Measurements from ENCODE around the gene RNF150. TPM values are rescaled to one million over a fixed set of nuclear protein-coding genes. Genes with fewer than 3 reads are reported as not detected.
A peak's percentile ranks its signal among the peaks of the same experiment; 100 is the strongest.

The RNF150 gene
- total RNA-seq, 4 donors from 2014 or later, result 33.1 to 53.3 (median 43.6) TPM

DNA sequence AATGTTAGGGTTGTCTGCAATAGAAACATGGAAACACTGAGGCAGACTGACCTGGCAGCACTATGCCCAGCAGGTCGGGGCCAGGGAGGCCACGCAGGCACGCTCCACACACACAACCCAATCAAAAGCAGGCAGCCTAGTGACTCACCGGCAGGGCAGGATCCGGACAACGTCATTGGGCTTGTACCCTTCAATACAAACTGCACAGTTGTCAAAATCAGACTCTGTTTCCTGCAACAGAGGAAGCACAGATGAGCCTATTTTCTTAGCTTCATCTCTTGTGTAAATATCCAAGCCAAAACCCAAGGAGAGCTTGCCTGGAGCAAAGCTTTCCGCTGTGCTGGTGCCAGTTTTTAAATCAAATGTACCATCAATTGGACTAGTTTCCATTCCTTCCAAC, 185.8 kb downstream of the RNF150 start:
- peak overlapping the region; percentile 52 to 70 (median 60) for H3K27ac ChIP-seq (replicated peaks in 1 of 4)
- intact Hi-C loops (cut with DNase I), result no loop called here
- WGBS, result 54% methylated on average over 7 of the region's 7 CpGs

DNA sequence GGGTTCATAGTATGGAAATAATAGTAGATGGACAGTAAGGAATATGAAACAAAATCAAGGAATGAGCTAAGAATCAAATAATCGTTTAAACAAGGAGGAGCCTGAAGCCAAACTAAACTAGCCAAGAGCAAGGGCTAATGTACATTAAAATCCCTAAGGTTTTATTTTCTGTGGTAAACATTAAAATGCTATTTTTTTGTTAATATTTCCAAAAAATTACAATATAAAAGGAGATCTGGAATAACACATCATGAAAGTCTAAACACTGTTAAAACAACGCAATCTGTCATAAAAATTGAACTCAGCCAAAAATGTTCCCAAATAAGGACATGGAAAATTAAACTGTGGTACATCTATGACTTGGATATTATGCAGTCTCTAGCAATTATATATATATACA, 188.2 kb downstream of the RNF150 start:
- H3K27me3 ChIP-seq, result no peaks in the 10 kb centered on the region
- no peak for DNase-seq (ENCODE audit: extremely low spot score)
- peak overlapping the region; percentile 22 to 75 (median 64) for H3K27ac ChIP-seq (replicated peaks in 1 of 4)
- WGBS, result 54% methylated on average over 2 of the region's 2 CpGs
- intact Hi-C loops (cut with DNase I), result no loop called here
- H3K4me1 ChIP-seq, result peaks cover 17 to 58% (median 43%) of the 10 kb centered on the region in 4 donors
- no peaks in the 10 kb centered on the region for H3K9me3 ChIP-seq
- H3K4me3 ChIP-seq, result no peak overlapping the region
- TF ChIP-seq, protein P1, sequence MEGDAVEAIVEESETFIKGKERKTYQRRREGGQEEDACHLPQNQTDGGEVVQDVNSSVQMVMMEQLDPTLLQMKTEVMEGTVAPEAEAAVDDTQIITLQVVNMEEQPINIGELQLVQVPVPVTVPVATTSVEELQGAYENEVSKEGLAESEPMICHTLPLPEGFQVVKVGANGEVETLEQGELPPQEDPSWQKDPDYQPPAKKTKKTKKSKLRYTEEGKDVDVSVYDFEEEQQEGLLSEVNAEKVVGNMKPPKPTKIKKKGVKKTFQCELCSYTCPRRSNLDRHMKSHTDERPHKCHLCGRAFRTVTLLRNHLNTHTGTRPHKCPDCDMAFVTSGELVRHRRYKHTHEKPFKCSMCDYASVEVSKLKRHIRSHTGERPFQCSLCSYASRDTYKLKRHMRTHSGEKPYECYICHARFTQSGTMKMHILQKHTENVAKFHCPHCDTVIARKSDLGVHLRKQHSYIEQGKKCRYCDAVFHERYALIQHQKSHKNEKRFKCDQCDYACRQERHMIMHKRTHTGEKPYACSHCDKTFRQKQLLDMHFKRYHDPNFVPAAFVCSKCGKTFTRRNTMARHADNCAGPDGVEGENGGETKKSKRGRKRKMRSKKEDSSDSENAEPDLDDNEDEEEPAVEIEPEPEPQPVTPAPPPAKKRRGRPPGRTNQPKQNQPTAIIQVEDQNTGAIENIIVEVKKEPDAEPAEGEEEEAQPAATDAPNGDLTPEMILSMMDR (IDR thresholded peaks at IDR 0.05), result no peak
- TF ChIP-seq EP300 (IDR thresholded peaks at IDR 0.05) (no peak), POLR2AphosphoS5 (IDR thresholded peaks at IDR 0.05) (no peak), POLR2A (IDR thresholded peaks at IDR 0.05; ENCODE audit: low read depth) (no peak)
- H3K36me3 ChIP-seq, result no peaks in the 10 kb centered on the region

More for the DNA sequence above, 185.8 kb downstream of the RNF150 start:
- no peak for TF ChIP-seq EP300 (IDR thresholded peaks at IDR 0.05)
- TF ChIP-seq, protein P1 (IDR thresholded peaks at IDR 0.05), result no peak
- no peak for TF ChIP-seq POLR2A (IDR thresholded peaks at IDR 0.05; ENCODE audit: low read depth)
- TF ChIP-seq POLR2AphosphoS5 (IDR thresholded peaks at IDR 0.05), result peak; percentile 39 to 74
- DNase-seq (ENCODE audit: extremely low spot score), result no peak
- H3K36me3 ChIP-seq, result no peaks in the 10 kb centered on the region
- no peaks in the 10 kb centered on the region for H3K9me3 ChIP-seq
- no peaks in the 10 kb centered on the region for H3K27me3 ChIP-seq
- H3K4me3 ChIP-seq, result no peak overlapping the region
- H3K4me1 ChIP-seq, result peaks cover 10 to 47% (median 36%) of the 10 kb centered on the region in 4 donors

DNA sequence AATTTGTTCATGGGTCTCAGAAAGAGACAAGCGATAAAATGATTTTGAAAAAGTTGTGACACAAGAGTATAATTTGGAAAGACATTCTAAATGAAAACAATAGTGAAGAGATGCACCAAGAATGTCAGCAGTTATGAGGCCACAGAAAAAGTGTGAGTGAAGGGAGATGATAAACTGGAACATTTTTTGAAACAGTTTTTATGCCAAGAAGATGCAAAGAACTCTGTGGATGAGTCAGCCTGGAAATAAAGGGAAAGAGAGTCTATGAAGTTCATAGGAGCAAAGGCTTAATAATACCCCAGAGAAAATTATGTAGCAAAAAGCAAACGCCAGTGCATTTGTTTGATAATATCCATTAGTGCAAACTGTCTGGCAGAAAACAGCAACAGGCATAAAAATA, 188.7 kb downstream of the RNF150 start:
- intact Hi-C loops (cut with DNase I), result loop anchor here (5.0 kb wide), 1 partner anchor 53 kb away; no protein-coding TSS in a partner anchor
- Histone ChIP-seq H3K27me3 (no peaks in the 10 kb centered on the region), H3K36me3 (no peaks in the 10 kb centered on the region), H3K4me1 (peaks cover 20 to 63% (median 47%) of the 10 kb centered on the region in 4 donors), H3K27ac (replicated peaks in 1 of 4) (peak overlapping the region; percentile 58 to 75 (median 66)), H3K4me3 (no peak overlapping the region), H3K9me3 (no peaks in the 10 kb centered on the region)
- no peak for DNase-seq (ENCODE audit: extremely low spot score)
- WGBS, result 23% methylated on average over 2 of the region's 2 CpGs
- TF ChIP-seq POLR2A (IDR thresholded peaks at IDR 0.05; ENCODE audit: low read depth) (no peak), POLR2AphosphoS5 (IDR thresholded peaks at IDR 0.05) (peak in 1 of 2 donors; percentile 25)

DNA sequence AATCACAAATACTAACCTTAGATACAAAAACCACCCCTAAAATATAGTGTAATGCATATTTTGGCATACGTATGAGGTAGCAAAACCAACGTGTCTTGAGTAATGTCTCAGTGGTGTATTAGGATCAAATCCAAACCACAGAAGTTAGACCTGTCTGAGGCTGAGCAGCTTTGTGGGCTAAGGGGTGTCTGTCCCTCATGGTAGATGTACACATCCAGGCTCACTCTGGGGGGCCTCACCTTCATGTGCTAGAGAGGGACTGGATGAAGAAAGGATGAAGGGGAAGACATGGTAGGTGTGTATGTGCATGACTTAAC, 189.1 kb downstream of the RNF150 start:
- no peak for DNase-seq (ENCODE audit: extremely low spot score)
- no peaks in the 10 kb centered on the region for H3K27me3 ChIP-seq
- intact Hi-C loops (cut with DNase I), result loop anchor here (5.0 kb wide), 1 partner anchor 53 kb away; no protein-coding TSS in a partner anchor

DNA sequence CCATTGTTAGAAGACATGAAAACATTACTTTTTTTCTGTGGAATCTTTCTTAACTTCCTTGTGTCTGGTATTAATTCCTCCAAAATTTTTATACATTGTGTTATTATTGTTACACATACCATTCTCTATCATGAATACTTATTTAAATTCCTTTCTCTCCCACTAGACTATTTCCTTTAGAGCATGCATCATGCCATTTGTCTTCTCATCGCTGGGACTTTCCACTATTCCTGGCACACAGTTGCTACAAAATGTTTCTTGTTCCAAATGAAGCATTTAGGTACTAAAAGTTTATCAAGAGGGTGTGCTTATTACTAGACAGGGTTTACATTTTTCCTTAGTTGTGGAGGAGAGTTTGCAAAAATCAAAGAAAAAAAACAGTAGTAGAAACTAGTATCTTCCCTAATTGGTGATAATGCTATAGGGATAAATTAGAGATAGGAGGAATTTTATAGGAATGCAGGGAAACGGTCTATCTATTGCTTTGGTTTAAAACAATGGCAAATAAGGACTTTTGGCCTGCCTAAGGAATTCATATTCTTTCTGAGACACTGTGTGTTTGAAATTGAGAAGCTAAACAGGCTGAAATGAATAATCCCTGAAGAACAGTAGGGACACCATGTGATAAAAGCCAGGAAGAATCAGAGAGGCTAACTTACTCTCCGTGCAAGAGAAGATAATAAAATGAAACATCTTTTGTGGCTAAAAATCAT, 189.6 kb downstream of the RNF150 start:
- Histone ChIP-seq H3K27ac (replicated peaks in 1 of 4) (peak overlapping the region; percentile 58 to 75 (median 66)), H3K9me3 (no peaks in the 10 kb centered on the region), H3K4me1 (peaks cover 20 to 72% (median 55%) of the 10 kb centered on the region in 4 donors), H3K36me3 (no peaks in the 10 kb centered on the region), H3K4me3 (no peak overlapping the region), H3K27me3 (no peaks in the 10 kb centered on the region)
- 41% methylated on average over 3 of the region's 3 CpGs for WGBS
- no peak for DNase-seq (ENCODE audit: extremely low spot score)
- intact Hi-C loops (cut with DNase I), result loop anchor here (5.0 kb wide), 1 partner anchor 54 kb away; no protein-coding TSS in a partner anchor
- no peak for TF ChIP-seq EP300 (IDR thresholded peaks at IDR 0.05)
- TF ChIP-seq POLR2A (IDR thresholded peaks at IDR 0.05; ENCODE audit: low read depth), result no peak
- TF ChIP-seq POLR2AphosphoS5 (IDR thresholded peaks at IDR 0.05), result no peak
- TF ChIP-seq, protein P1 (IDR thresholded peaks at IDR 0.05), result no peak

More for the DNA sequence above, 189.1 kb downstream of the RNF150 start:
- TF ChIP-seq POLR2A (IDR thresholded peaks at IDR 0.05; ENCODE audit: low read depth) (no peak), EP300 (IDR thresholded peaks at IDR 0.05) (no peak)
- 36% methylated on average over 2 of the region's 2 CpGs for WGBS
- Histone ChIP-seq H3K4me3 (no peak overlapping the region), H3K27ac (replicated peaks in 1 of 4) (peak overlapping the region; percentile 58 to 75 (median 66)), H3K4me1 (peaks cover 20 to 67% (median 50%) of the 10 kb centered on the region in 4 donors), H3K36me3 (no peaks in the 10 kb centered on the region), H3K9me3 (no peaks in the 10 kb centered on the region)
